Measurements from ENCODE around the gene PDGFD.

Gene PDGFD

GRCh38 chr11:104011044-104011443 lies 152.9 kb downstream of the PDGFD start:
- TF ChIP-seq CTCF (IDR thresholded peaks at IDR 0.05) = no peak

DNA sequence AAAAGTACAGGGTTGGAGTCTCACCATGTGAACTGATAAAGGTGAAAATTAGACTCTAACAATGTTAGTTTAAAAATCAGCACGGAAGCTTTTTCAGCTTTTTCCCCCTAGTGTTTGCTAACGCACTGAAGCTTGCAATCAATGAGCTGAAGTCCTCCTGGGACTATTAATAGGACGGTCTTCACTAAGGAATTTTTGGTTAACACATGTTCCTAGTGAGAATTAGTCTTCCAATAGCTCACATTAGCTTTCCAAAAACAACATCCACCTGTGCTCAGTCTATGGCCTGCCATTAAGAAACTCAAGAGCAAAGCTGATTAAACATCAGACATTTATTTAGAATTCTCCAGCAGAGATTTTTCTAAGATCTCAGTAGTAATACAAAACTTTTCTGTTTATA lies 154.2 kb downstream of the PDGFD start:
- no peak for TF ChIP-seq CTCF (IDR thresholded peaks at IDR 0.05)

- TF ChIP-seq CTCF (IDR thresholded peaks at IDR 0.05) = no peak
Measured at GRCh38 chr11:104005234-104005855, 158.6 kb downstream of the PDGFD start.

DNA sequence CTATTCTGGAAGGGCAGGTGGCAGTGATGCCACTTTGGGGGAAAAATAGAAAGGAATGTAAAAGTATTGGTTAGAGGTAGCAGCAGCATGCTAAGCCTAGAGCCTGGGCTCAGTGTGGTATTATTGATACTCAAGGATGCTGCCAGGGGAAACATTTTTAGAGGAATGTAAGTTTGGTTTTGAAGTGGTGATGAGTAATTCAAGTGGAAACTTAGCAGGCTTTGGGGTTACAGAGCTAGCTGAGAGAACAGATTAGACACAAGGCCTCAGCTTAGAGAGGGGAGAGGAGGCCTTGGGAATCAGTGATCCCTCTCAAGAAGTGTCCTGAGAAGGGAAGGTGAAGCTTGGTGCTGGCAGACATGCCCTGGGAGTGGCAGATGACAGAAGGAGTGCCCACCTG lies 160.5 kb downstream of the PDGFD start:
- TF ChIP-seq CTCF (IDR thresholded peaks at IDR 0.05) = no peak

- TF ChIP-seq CTCF (IDR thresholded peaks at IDR 0.05) = no peak
Measured at GRCh38 chr11:104001561-104002056, 162.3 kb downstream of the PDGFD start.

- no peak for TF ChIP-seq CTCF (IDR thresholded peaks at IDR 0.05)
Measured at GRCh38 chr11:104000798-104001197, 163.1 kb downstream of the PDGFD start.

- TF ChIP-seq CTCF (IDR thresholded peaks at IDR 0.05) = no peak
Measured at GRCh38 chr11:103998826-103999508, 165.0 kb downstream of the PDGFD start.
